ENCODE measurements around the gene GPR84. TPM values are rescaled to one million over a fixed set of nuclear protein-coding genes. Genes with fewer than 3 reads are reported as not detected.
A peak's percentile ranks its signal among the peaks of the same experiment; 100 is the strongest.

GPR84 gene
- polyA plus RNA-seq, 3 donors: 2.4 to 14.2 (median 5.6) TPM

GRCh38 chr12:54385251-54385914, 21.1 kb upstream of the GPR84 start:
- H3K4me3 ChIP-seq (replicated peaks in 1 of 3; ENCODE audit: low read depth in 2 of 3, low read length in 3 of 3): peak overlapping the region; percentile 75 to 89 (median 82)
- no peak for TF ChIP-seq CTCF (IDR thresholded peaks at IDR 0.05)
- 26% methylated on average over 9 of the region's 10 CpGs for WGBS (ENCODE audit: insufficient coverage)
- H3K9me3 ChIP-seq (replicated peaks in 1 of 2; ENCODE audit: control insufficient read depth in 1 of 2, insufficient read depth in 1 of 2, low read length in 2 of 2): no peaks in the 10 kb centered on the region
- Mint-ChIP-seq H3K27me3 (ENCODE audit: low read depth in 3 of 3) (peaks cover 0 to 7% (median 2%) of the 10 kb centered on the region in 3 donors), H3K36me3 (peaks cover 25 to 36% of the 10 kb centered on the region in 2 donors), H3K9me3 (peaks cover 0 to 2% (median 0%) of the 10 kb centered on the region in 7 donors), H3K4me3 (peak overlapping the region; percentile 90 to 96), H3K27ac (peak overlapping the region; percentile 100), H3K4me1 (peaks cover 91% of the 10 kb centered on the region)
- H3K4me1 ChIP-seq (ENCODE audit: control insufficient read depth in 1 of 2, insufficient read depth in 2 of 2, low read length in 2 of 2): peaks cover 95 to 98% of the 10 kb centered on the region in 2 donors
- peak overlapping the region; percentile 97 to 99 for H3K27ac ChIP-seq (ENCODE audit: low read depth in 1 of 2, low read length in 2 of 2)
- peaks cover 13% of the 10 kb centered on the region for H4K20me1 ChIP-seq (ENCODE audit: insufficient read depth, low read length)
- H2AFZ ChIP-seq (ENCODE audit: insufficient read depth, low read depth, low read length, poor library complexity, severe bottlenecking): peak overlapping the region; percentile 38
- peaks cover 7% of the 10 kb centered on the region in 2 donors for H3K36me3 ChIP-seq (replicated peaks in 1 of 2; ENCODE audit: control insufficient read depth in 1 of 2, insufficient read depth in 2 of 2, low read length in 2 of 2)
- peaks cover 47% of the 10 kb centered on the region for H3K79me2 ChIP-seq (ENCODE audit: insufficient read depth, low read length)
- DNase-seq: peak; percentile 86 to 93 (median 92)
- intact Hi-C loops (cut with micrococcal nuclease): no loop called here
- H3K9ac ChIP-seq (ENCODE audit: insufficient read depth, low read length, poor library complexity, severe bottlenecking): peak overlapping the region; percentile 94
- H3K4me2 ChIP-seq (replicated peaks; ENCODE audit: extremely low read depth, low read length, poor library complexity, severe bottlenecking): peak overlapping the region; percentile 87
- no peaks in the 10 kb centered on the region for H3K27me3 ChIP-seq (ENCODE audit: control insufficient read depth in 2 of 2, insufficient read depth in 2 of 2, low read length in 2 of 2)

DNA sequence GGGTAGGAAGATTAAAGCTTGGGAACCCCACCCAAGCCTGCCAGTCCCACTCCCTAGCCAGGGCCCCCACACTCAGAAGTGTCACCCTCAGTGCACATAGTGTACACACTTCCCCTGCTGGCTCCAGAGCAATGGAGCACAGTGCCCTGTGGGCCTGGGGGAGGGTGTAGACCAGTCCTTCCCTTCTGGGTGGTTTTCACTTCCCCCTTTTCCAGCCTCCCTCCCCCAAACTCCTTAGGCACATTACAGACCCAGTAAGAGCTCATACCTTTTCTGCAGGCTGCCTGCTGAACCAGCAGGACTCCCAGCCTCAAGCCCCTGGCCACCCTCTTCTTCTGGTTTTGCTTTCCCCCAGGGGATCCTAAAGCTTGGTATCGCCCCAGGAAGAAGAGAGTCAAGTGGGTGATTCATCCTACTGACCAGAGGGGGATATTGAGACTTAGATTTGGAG, 20.3 kb upstream of the GPR84 start, which contains the start of gene ZNF385A:
Gene ZNF385A (minus strand): TSS at position 143 of the 451 bp plus-strand sequence. CDS start 219 bp downstream, outside the sequence.
- peak; percentile 92 to 95 (median 95) for DNase-seq
- Histone ChIP-seq H4K20me1 (ENCODE audit: insufficient read depth, low read length) (peaks cover 21% of the 10 kb centered on the region), H3K27me3 (ENCODE audit: control insufficient read depth in 2 of 2, insufficient read depth in 2 of 2, low read length in 2 of 2) (no peaks in the 10 kb centered on the region), H3K36me3 (replicated peaks in 1 of 2; ENCODE audit: control insufficient read depth in 1 of 2, insufficient read depth in 2 of 2, low read length in 2 of 2) (peaks cover 7 to 11% of the 10 kb centered on the region in 2 donors), H3K9me3 (replicated peaks in 1 of 2; ENCODE audit: control insufficient read depth in 1 of 2, insufficient read depth in 1 of 2, low read length in 2 of 2) (no peaks in the 10 kb centered on the region), H3K4me1 (ENCODE audit: control insufficient read depth in 1 of 2, insufficient read depth in 2 of 2, low read length in 2 of 2) (peaks cover 95 to 98% of the 10 kb centered on the region in 2 donors), H3K4me2 (replicated peaks; ENCODE audit: extremely low read depth, low read length, poor library complexity, severe bottlenecking) (peak within 1 kb of the TSS; percentile 87), H3K79me2 (ENCODE audit: insufficient read depth, low read length) (peaks cover 55% of the 10 kb centered on the region), H3K9ac (ENCODE audit: insufficient read depth, low read length, poor library complexity, severe bottlenecking) (peak within 1 kb of the TSS; percentile 94), H3K4me3 (replicated peaks in 1 of 3; ENCODE audit: low read depth in 2 of 3, low read length in 3 of 3) (peak within 1 kb of the TSS; percentile 75 to 89 (median 82)), H2AFZ (ENCODE audit: insufficient read depth, low read depth, low read length, poor library complexity, severe bottlenecking) (peak within 1 kb of the TSS; percentile 38), H3K27ac (ENCODE audit: low read depth in 1 of 2, low read length in 2 of 2) (peak within 1 kb of the TSS; percentile 97 to 99)
- Mint-ChIP-seq H3K4me3 (peak within 1 kb of the TSS; percentile 90 to 96), H3K4me1 (peaks cover 91% of the 10 kb centered on the region), H3K27me3 (ENCODE audit: low read depth in 3 of 3) (peaks cover 0 to 5% (median 2%) of the 10 kb centered on the region in 3 donors), H3K27ac (peak within 1 kb of the TSS; percentile 100), H3K36me3 (peaks cover 32 to 36% of the 10 kb centered on the region in 2 donors), H3K9me3 (peaks cover 0 to 2% (median 0%) of the 10 kb centered on the region in 7 donors)
- intact Hi-C loops (cut with micrococcal nuclease): no loop called here
- TF ChIP-seq CTCF (IDR thresholded peaks at IDR 0.05): no peak
- no CpG with 5 or more reads among the region's 1 CpG for whole genome bisulfite sequencing (ENCODE audit: insufficient coverage)

Measured in CD14-positive monocyte (primary cell).